Right cardiac atrium (tissue), 5 donors: ENCODE data around the gene PIPOX. TPM values are rescaled to one million over a fixed set of nuclear protein-coding genes. Genes with fewer than 3 reads are reported as not detected.
"Not testable (repeated sequence)": the region's sequence is repeated elsewhere in the genome, so short reads cannot be mapped to it uniquely, and the experiment has no call there.

ENCODE experiments used
- ATAC-seq, 2 donors: fragments of 200-7000 bp; cut with Tn5 transposase; one replicate each; pipeline versions ENCODE4 v1.8.0 to v1.9.1; 2020; ENCODE audit warnings: moderate library complexity in 2 of 2, mild to moderate bottlenecking in 1 of 2
- DNase-seq, 3 donors: peaks; one replicate each; pipeline ENCODE4 v3.0.0-alpha.2; 2020
- H3K27ac ChIP-seq: one replicate; pipeline ENCODE4 v1.5.1; 2013; ENCODE audit warnings: mild to moderate bottlenecking, low read length, control low read depth, moderate library complexity
- H3K27me3 ChIP-seq: one replicate; pipeline ENCODE4 v1.6.1; 2013; ENCODE audit not compliant: control insufficient read depth, insufficient read depth
- H3K4me1 ChIP-seq: one replicate; pipeline ENCODE4 v1.6.1; 2013; ENCODE audit warnings: low read length; ENCODE audit not compliant: control insufficient read depth, insufficient read depth
- H3K4me3 ChIP-seq: one replicate; pipeline ENCODE4 v1.5.1; 2013; ENCODE audit warnings: low read length, control low read depth
- H3K9me3 ChIP-seq: one replicate; pipeline ENCODE4 v1.6.1; 2013; ENCODE audit warnings: low read length; ENCODE audit not compliant: control insufficient read depth
- WGBS: extraction: QIAGEN DNeasy Blood & Tissue Kit; methylation state at CpG from one replicate; pipeline ENCODE4 v1.1.7; 2013; 5-methylcytosine and 5-hydroxymethylcytosine counted together
- intact Hi-C, 4 donors: fragments of 100-400 bp; cut with DNase I; formaldehyde crosslinking; loops; one replicate each; pipeline versions ENCODE4 v1.11.0 to v1.14.0; 2022 to 2023
- polyA plus RNA-seq: library from polyadenylated mRNA; stranded (reverse); fragments of 200-250 nt; gene quantifications from one replicate; pipeline ENCODE4 v1.2.3, GENCODE V29; 2013
- total RNA-seq, 4 donors: library from RNA; stranded (reverse); fragmentation: NEBNext Ultra II Directional; extraction: Animal tissue kit (Norgen Biotek cat#: 25700); gene quantifications; one replicate each; pipeline ENCODE4 v1.2.1, GENCODE V29; 2021
- donor health status: healthy with polysubstance abuse.
- donor health status: DM: no; HTN: yes; CAD: no.
- donor health status: DM: no; HTN: no; CAD: no.
- donor health status: DM: no; HTN: yes; CAD: no; lungs with severe emphysema.
- donor health status: DM: yes; HTN: yes; CAD: no.

Gene PIPOX
- total and polyA plus RNA-seq, 5 donors = 0.45 to 1.4 (median 0.58) TPM

DNA sequence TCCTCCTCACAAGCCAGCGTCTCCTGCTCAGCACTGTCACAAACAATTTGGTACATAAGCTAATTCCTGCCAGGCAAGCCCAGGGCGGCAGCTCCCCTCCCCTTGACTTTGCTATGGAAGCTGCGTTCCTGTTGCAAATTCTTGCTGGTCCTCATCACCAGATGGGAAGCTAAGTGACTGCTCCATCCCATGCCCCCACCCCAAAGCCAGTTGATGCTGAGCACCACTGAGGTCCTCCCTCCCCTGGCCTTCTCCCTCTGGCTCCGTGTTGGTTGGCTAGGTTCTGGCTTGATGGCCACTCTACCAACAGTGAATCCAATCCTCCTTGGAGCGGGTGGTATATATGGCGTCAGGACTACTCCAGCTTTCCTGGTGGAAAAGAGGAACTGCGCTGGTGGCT is 34.4 kb downstream of the PIPOX start:
- H3K4me1 ChIP-seq = no peaks in the 10 kb centered on the region
- H3K9me3 ChIP-seq = no peaks in the 10 kb centered on the region
- intact Hi-C loops = loop anchor here in 1 of 4 donors (10.0 kb wide), 1 partner anchor 113 kb away; no protein-coding TSS in a partner anchor
- ATAC-seq = no peak
- no peaks in the 10 kb centered on the region for H3K27me3 ChIP-seq
- H3K4me3 ChIP-seq = no peak overlapping the region
- H3K27ac ChIP-seq = no peak overlapping the region
- DNase-seq = no peak
- WGBS = 91% methylated on average over 7 of the region's 7 CpGs

DNA sequence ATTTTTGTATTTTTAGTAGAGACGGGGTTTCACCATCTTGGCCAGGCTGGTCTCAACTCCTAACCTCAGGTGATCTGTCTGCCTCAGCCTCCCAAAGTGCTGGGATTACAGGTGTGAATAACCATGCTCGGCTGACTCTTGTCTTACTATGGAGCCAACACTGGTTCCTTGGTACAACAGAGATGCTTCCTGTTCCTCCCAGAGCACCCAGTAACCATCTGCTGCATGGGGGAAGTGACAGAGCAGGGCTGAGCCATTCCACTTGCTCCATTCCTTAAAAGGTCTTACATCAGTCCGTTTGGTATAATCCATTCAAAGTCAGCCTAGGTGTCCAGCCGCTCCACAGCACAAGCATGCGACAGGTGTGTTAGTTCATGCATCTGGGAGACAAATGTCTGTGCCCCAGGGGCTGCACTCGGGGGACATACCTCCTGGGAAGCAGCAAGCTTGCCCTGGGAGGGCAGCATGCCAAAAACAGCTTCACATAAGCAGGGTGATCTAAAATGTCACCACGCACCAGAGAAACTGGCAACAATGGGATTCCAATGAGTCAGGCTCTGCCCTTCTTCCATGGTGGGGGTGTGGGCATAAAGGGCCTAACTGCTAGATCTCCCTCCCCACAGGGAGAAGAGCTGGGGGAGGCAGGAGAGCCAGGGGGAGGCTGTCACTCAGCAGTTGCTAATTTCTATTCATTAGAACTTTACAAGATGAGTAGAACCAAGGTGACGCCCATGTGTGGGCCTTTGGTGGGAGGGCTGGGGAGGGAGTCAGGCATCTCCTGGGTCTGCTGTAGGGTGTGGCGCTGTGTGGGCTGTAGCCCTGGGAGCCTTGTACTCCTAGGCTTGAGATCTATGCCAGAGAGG is 35.5 kb downstream of the PIPOX start:
- Histone ChIP-seq H3K4me1 (no peaks in the 10 kb centered on the region), H3K9me3 (no peaks in the 10 kb centered on the region), H3K27me3 (no peaks in the 10 kb centered on the region), H3K4me3 (no peak overlapping the region), H3K27ac (peak overlapping the region; percentile 13)
- intact Hi-C loops = loop anchor here in 1 of 4 donors (10.0 kb wide), 1 partner anchor 114 kb away; no protein-coding TSS in a partner anchor
- no peak for DNase-seq
- 77% methylated on average over 9 of the region's 9 CpGs for whole genome bisulfite sequencing
- peak; percentile 42 to 49 for ATAC-seq

DNA sequence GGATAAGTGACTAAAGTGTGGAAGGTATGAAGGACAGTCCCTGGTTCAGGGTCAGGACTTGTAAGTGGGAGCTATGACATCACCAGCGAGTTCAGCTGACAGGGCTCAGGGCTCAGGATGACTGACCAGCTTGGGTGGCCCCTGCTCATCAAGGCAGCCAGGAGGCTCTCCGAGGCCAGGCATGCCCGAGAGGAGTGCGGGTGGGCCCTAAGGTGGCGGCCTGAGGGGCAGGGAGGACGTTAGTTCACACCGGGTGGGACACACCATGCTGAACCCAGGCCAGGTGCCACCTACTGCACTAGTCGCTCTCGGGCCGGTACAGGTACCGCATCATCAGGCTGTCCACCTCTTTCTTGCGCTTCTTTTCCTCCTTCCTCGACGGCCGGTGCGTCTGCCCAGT is 36.5 kb downstream of the PIPOX start:
- H3K4me1 ChIP-seq = no peaks in the 10 kb centered on the region
- no peak overlapping the region for H3K27ac ChIP-seq
- H3K4me3 ChIP-seq = no peak overlapping the region
- DNase-seq = no peak
- intact Hi-C loops = loop anchor here in 1 of 4 donors (10.0 kb wide), 1 partner anchor 115 kb away; no protein-coding TSS in a partner anchor
- no peaks in the 10 kb centered on the region for H3K9me3 ChIP-seq
- 92% methylated on average over 16 of the region's 16 CpGs for WGBS
- peak in 1 of 2 donors; percentile 3 for ATAC-seq
- no peaks in the 10 kb centered on the region for H3K27me3 ChIP-seq

DNA sequence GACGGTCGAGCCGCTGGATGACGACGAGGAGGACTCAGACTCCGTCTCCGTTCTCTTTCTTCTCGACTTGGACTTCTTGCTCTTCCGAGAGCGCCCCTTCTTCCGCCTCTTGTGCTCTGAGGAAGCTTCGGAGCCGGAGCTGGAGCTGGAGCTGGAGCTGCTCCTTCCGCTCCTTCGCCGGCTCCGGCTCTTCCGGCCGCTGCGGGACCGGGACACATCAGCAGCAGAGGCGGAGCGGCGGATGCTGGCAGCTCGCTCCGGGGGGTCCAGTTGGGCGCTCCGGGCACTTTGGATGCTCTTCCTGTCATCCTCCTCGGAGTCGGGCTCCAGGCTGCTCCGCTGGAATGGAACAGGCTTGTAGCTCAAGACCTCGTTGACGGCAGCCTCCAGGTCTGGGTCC is 36.9 kb downstream of the PIPOX start:
- Histone ChIP-seq H3K27me3 (no peaks in the 10 kb centered on the region), H3K4me1 (no peaks in the 10 kb centered on the region), H3K9me3 (no peaks in the 10 kb centered on the region), H3K4me3 (no peak overlapping the region), H3K27ac (no peak overlapping the region)
- DNase-seq (no peak), ATAC-seq (no peak)
- 92% methylated on average over 33 of the region's 33 CpGs for WGBS
- intact Hi-C loops = loop anchor here in 1 of 4 donors (10.0 kb wide), 1 partner anchor 115 kb away; no protein-coding TSS in a partner anchor

DNA sequence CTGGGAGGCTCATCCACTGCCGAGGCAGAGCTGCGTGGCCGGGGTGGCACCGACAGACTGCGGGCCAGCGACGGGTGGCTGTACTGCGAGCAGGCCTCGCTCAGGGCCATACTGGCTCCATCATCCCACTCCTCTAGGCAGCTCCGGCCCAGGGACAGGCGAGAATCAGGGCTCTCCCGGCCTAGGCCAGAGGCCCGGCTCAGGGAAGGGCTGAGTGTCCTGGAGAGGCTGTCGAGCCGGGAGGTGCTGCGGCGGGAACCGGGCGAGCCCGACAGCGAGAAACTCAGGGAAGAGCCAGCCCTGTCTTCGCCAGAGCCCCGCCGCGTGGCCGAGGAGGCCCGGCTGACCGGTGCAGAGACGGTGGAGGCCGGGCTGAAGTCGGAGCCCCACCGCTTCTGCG is 37.4 kb downstream of the PIPOX start:
- Histone ChIP-seq H3K27me3 (no peaks in the 10 kb centered on the region), H3K27ac (no peak overlapping the region), H3K4me1 (no peaks in the 10 kb centered on the region), H3K4me3 (no peak overlapping the region), H3K9me3 (no peaks in the 10 kb centered on the region)
- ATAC-seq (no peak), DNase-seq (peak in 1 of 3 donors; percentile 55)
- intact Hi-C loops = no loop called here
- WGBS = 93% methylated on average over 33 of the region's 33 CpGs

DNA sequence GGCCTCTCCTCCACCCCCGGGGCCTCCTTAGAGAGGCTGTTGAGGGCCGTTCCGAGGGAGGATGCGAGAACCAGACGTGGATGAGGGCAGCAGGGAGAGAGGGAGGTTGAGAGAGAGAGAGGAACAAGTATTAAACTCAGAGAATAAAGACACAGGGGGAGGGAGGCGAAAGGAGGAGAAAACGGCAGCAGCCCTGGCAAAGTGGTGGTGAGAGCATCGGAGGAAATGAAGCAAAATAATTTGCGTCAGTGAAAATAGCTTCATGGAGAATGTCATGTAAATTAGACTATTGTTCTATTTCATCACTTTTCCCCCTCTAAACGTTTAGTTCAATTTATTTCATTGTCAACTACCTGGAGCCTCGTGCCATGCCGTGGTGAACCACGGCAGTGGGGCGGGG is 38.0 kb downstream of the PIPOX start:
- intact Hi-C loops = no loop called here
- 89% methylated on average over 14 of the region's 14 CpGs for WGBS
- Histone ChIP-seq H3K4me3 (no peak overlapping the region), H3K4me1 (no peaks in the 10 kb centered on the region), H3K27me3 (no peaks in the 10 kb centered on the region), H3K9me3 (no peaks in the 10 kb centered on the region), H3K27ac (no peak overlapping the region)
- DNase-seq (no peak), ATAC-seq (no peak)

DNA sequence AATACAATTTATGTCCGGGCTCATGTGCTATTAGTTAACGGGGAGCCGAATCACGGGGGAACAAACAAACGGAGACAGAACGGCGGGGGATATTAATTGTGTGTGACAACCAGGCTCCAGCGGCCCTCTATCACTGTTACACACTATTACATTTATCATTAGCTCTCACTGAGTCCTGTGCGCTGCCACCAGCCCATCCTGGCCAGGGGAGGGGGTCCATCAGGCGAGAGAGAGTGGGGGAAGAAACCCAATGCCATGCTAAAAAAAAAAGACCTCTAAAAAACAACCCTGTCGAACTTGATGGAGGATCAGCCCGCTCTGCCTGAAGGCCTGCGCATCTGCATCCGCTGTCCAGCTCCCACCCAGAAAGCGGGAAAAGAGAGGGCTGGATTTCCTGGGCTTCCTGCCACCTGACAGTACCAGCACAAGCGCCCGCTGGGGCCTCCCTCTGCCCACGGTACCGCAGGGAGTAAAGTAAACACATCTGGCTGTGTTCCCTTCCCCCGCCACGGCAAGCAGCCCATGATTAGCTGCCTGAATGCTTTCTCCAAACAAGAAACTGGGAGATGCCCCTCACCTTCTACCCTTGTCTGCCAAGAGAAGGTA is 41.7 kb downstream of the PIPOX start:
- DNase-seq (no peak), ATAC-seq (no peak)
- Histone ChIP-seq H3K27me3 (no peaks in the 10 kb centered on the region), H3K9me3 (no peaks in the 10 kb centered on the region), H3K27ac (no peak overlapping the region), H3K4me1 (no peaks in the 10 kb centered on the region), H3K4me3 (no peak overlapping the region)
- intact Hi-C loops = no loop called here
- WGBS = 80% methylated on average over 21 of the region's 21 CpGs

DNA sequence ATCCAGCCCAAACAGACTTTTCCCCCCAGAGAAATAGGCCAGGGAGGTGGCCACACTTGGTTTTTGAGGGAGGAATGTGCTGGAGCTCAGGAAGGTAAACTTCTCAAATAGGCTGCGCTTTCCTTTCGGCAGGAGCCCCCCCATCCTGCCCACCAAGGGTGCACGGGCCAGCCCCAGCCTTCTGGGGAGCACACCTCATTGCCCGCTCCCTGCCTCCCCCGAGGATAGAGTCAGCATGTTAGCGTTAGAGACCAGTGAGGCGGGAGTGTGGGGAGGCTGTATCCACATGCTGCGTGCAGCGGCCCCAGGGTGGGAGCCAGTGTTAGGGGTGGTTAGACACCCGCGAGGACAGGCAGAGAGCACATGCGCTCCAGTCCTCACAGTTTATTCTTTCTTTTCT is 42.3 kb downstream of the PIPOX start:
- intact Hi-C loops = no loop called here
- DNase-seq (peak in 1 of 3 donors; percentile 38), ATAC-seq (no peak)
- 87% methylated on average over 12 of the region's 12 CpGs for WGBS
- H3K27ac ChIP-seq = no peak overlapping the region
- H3K4me1 ChIP-seq = no peaks in the 10 kb centered on the region
- H3K27me3 ChIP-seq = no peaks in the 10 kb centered on the region
- H3K9me3 ChIP-seq = no peaks in the 10 kb centered on the region
- H3K4me3 ChIP-seq = no peak overlapping the region

DNA sequence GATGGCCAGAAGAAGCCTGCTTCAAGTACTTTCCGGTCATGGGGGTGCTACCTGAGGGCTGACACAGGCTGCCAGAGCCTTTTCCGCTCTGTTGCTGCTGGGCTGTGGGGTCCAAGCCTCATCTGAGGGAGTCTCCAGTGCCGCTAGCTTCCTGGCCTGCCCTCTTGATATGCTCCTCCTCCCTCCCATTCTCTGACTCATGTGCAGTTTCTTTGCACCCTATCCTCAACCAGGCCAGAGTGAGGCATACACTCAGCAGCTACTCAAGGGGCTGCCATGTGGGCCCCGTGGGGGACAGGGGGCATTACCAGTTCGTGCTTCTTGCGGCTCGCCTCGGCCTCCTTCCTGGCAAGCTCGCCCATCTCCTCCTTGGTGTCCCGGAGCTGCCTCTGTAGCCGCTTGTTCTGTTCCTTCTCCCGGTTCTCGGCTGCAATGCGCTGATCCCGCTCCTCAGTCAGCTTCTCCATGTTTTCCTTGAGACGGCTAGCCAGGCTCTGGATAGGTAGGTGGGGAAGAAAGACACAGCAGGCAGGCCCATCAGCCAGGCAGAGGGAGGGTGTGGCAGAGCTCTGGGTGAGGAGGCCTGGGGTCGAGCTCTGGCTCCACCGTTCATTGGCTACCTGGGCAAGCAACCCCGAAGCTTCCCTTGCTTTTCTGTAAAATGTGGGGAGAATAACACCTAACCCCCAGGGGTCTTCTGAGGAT is 43.8 kb downstream of the PIPOX start:
- Histone ChIP-seq H3K4me3 (no peak overlapping the region), H3K4me1 (no peaks in the 10 kb centered on the region), H3K9me3 (no peaks in the 10 kb centered on the region), H3K27ac (no peak overlapping the region), H3K27me3 (no peaks in the 10 kb centered on the region)
- WGBS = 89% methylated on average over 19 of the region's 19 CpGs
- intact Hi-C loops = no loop called here
- no peak for ATAC-seq
- DNase-seq = peak in 1 of 3 donors; percentile 48

DNA sequence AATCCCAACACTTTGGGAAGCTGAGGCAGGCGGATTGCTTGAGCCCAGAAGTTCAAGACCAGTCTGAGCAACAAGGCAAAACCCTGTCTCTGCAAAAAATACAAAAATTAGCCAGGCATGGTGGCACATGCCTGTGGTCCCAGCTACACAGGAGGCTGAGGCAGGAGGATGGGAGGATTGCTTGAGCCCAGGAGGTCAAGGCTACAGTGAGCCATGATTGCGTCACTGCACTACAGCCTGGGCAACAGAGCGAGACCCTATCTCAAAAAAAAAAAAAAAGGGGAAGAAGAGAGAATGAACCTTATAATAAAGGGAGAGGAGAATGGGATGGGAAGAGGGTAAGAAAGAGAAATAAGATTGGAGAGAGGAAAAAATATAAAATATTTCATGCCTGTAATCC is 45.8 kb downstream of the PIPOX start:
- WGBS = 95% methylated on average over 3 of the region's 3 CpGs
- H3K4me1 ChIP-seq, intact Hi-C loops, H3K27ac ChIP-seq, ATAC-seq, H3K4me3 ChIP-seq, H3K27me3 ChIP-seq, DNase-seq, H3K9me3 ChIP-seq: not testable (repeated sequence)

DNA sequence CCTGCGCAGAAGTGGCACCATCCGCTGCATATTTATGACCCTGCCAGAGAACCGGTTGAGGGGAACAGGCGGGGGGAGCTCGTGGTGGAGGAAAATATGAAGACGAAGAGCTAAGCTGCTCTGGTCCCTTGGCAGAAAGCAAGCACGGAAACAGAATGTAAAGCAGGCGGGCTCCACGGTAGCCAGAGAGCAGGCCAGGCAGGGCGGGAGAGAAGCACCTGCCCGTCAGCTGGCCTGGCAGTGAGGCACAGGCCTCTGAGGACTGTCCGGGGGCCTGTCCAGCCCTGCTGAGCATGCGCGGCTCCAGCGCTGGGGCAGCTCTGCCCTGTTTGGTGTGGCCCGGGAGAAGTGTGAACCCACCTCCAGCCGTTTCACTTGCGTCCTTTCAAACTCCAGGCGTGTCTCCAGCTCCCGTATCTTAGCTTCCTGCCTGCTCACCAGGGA is 46.7 kb downstream of the PIPOX start:
- DNase-seq = peak in 1 of 3 donors; percentile 58
- Histone ChIP-seq H3K27ac (no peak overlapping the region), H3K9me3 (no peaks in the 10 kb centered on the region), H3K4me1 (no peaks in the 10 kb centered on the region), H3K27me3 (no peaks in the 10 kb centered on the region), H3K4me3 (no peak overlapping the region)
- 72% methylated on average over 20 of the region's 20 CpGs for WGBS
- intact Hi-C loops = no loop called here
- ATAC-seq = peak; percentile 55 to 67
